Sigmoid colon (tissue), 7 donors: Measurements from ENCODE around the gene MBP. TPM values are rescaled to one million over a fixed set of nuclear protein-coding genes. Genes with fewer than 3 reads are reported as not detected.
A peak's percentile ranks its signal among the peaks of the same experiment; 100 is the strongest.

Experiments used
- DNase-seq: peaks from one replicate; pipeline ENCODE4 v3.0.0-alpha.2; 2019
- H3K27ac ChIP-seq, 4 donors: fragments of 200-600 bp; sonication (generic); one replicate each; pipeline ENCODE4 v1.5.1; 2016 to 2019; ENCODE audit warnings: mild to moderate bottlenecking in 1 of 4
- H3K27me3 ChIP-seq, 3 donors: fragments of 200-600 bp; sonication (generic); one replicate each; pipeline ENCODE4 v1.5.1; 2019; ENCODE audit warnings: mild to moderate bottlenecking in 1 of 3
- H3K36me3 ChIP-seq, 4 donors: fragments of 200-600 bp; sonication (generic); one replicate each; pipeline ENCODE4 v1.5.1; 2016 to 2019
- H3K4me1 ChIP-seq, 4 donors: fragments of 200-600 bp; sonication (generic); one replicate each; pipeline ENCODE4 v1.5.1; 2017 to 2019
- H3K4me3 ChIP-seq, 4 donors: fragments of 200-600 bp; sonication (generic); one replicate each; pipeline ENCODE4 v1.5.1; 2017 to 2019; ENCODE audit warnings: mild to moderate bottlenecking in 2 of 4, moderate library complexity in 1 of 4
- H3K9me3 ChIP-seq, 4 donors: fragments of 200-600 bp in 3 of 4; sonication (generic) in 3 of 4; one replicate each; pipeline versions ENCODE4 v1.5.1 to v1.6.1; 2013 to 2019
- CTCF ChIP-seq, 4 experiments: fragments of 450-650 bp in 3 of 4; fragments of 200-600 bp in 1 of 4; IDR thresholded peaks; one replicate each; pipeline ENCODE4 v1.5.1; 2016 to 2019; ENCODE audit warnings: antibody characterized with exemption in 4 of 4, mild to moderate bottlenecking in 3 of 4, moderate library complexity in 2 of 4
- EP300 ChIP-seq, 4 donors: sonication (generic); formaldehyde crosslinking; IDR thresholded peaks; one replicate each; pipeline ENCODE4 v1.6.1; 2017; ENCODE audit warnings: antibody characterized with exemption in 4 of 4
- POLR2A ChIP-seq, 2 donors: fragments of 450-650 bp; IDR thresholded peaks; one replicate each; pipeline ENCODE4 v1.6.1; 2016; ENCODE audit warnings: antibody characterized with exemption in 2 of 2, mild to moderate bottlenecking in 2 of 2, moderate library complexity in 2 of 2
- POLR2AphosphoS5 ChIP-seq, 4 donors: sonication (generic); formaldehyde crosslinking; IDR thresholded peaks; one replicate each; pipeline ENCODE4 v1.6.1; 2017; ENCODE audit warnings: antibody characterized with exemption in 4 of 4
- WGBS, 2 donors: extraction: QIAGEN DNeasy Blood & Tissue Kit; methylation state at CpG; one replicate each; pipeline ENCODE4 v1.1.7; 2013; 5-methylcytosine and 5-hydroxymethylcytosine counted together
- intact Hi-C: fragments of 100-400 bp; cut with DNase I; formaldehyde crosslinking; loops from one replicate; pipeline ENCODE4 v1.15.1; 2023
- polyA plus RNA-seq, 3 donors: library from polyadenylated mRNA; stranded (reverse); fragments of 200-250 nt; gene quantifications; one replicate each; pipeline ENCODE4 v1.2.3, GENCODE V29; 2013
- total RNA-seq, 4 donors: library from RNA; depleted of rRNA; stranded (reverse); fragments of >200 nt; gene quantifications; one replicate each; pipeline ENCODE4 v1.1.0, GENCODE V29; 2016
- donor health status: healthy with polysubstance abuse.
- donor health status: Bipolar disorder and iron deficiency.
- donor health status: healthy.

The MBP gene
- total and polyA plus RNA-seq, 7 donors, result 18.3 to 30.7 (median 24.0) TPM

GRCh38 chr18:77008006-77008405, 124.6 kb downstream of the MBP start:
- H3K36me3 ChIP-seq, result no peaks in the 10 kb centered on the region
- H3K9me3 ChIP-seq, result no peaks in the 10 kb centered on the region
- WGBS, 2 donors, result 95 to 96% methylated on average over 13 of the region's 13 CpGs
- H3K4me3 ChIP-seq, result no peak overlapping the region
- H3K4me1 ChIP-seq, result peaks cover 0 to 5% (median 0%) of the 10 kb centered on the region in 4 donors
- intact Hi-C loops, result no loop called here
- H3K27ac ChIP-seq, result no peak overlapping the region
- TF ChIP-seq POLR2AphosphoS5 (IDR thresholded peaks at IDR 0.05) (no peak), POLR2A (IDR thresholded peaks at IDR 0.05) (no peak), EP300 (IDR thresholded peaks at IDR 0.05) (no peak), CTCF (IDR thresholded peaks at IDR 0.05) (no peak)
- no peaks in the 10 kb centered on the region for H3K27me3 ChIP-seq
- no peak for DNase-seq

GRCh38 chr18:77007251-77007650, 125.3 kb downstream of the MBP start:
- Histone ChIP-seq H3K27me3 (no peaks in the 10 kb centered on the region), H3K27ac (peak overlapping the region in 1 of 4 donors; percentile 43), H3K4me3 (no peak overlapping the region), H3K36me3 (no peaks in the 10 kb centered on the region), H3K9me3 (no peaks in the 10 kb centered on the region), H3K4me1 (no peaks in the 10 kb centered on the region)
- TF ChIP-seq CTCF (IDR thresholded peaks at IDR 0.05) (no peak), POLR2AphosphoS5 (IDR thresholded peaks at IDR 0.05) (no peak), POLR2A (IDR thresholded peaks at IDR 0.05) (no peak), EP300 (IDR thresholded peaks at IDR 0.05) (no peak)
- intact Hi-C loops, result no loop called here
- 84 to 90% methylated on average over 12 of the region's 12 CpGs for WGBS, 2 donors
- no peak for DNase-seq

- Histone ChIP-seq H3K27ac (peak overlapping the region in 3 of 4 donors; percentile 19 to 43 (median 27)), H3K9me3 (no peaks in the 10 kb centered on the region), H3K27me3 (no peaks in the 10 kb centered on the region), H3K36me3 (no peaks in the 10 kb centered on the region), H3K4me3 (no peak overlapping the region), H3K4me1 (no peaks in the 10 kb centered on the region)
- DNase-seq, result no peak
- TF ChIP-seq POLR2AphosphoS5 (IDR thresholded peaks at IDR 0.05) (no peak), EP300 (IDR thresholded peaks at IDR 0.05) (no peak), CTCF (IDR thresholded peaks at IDR 0.05) (no peak), POLR2A (IDR thresholded peaks at IDR 0.05) (no peak)
- WGBS, 2 donors, result 87% methylated on average over 29 of the region's 29 CpGs
- intact Hi-C loops, result no loop called here
Measured at GRCh38 chr18:77006305-77007175, 126.0 kb downstream of the MBP start.

GRCh38 chr18:77005651-77006195, 126.9 kb downstream of the MBP start:
- Histone ChIP-seq H3K27ac (peak overlapping the region in 2 of 4 donors; percentile 27 to 43), H3K4me1 (peaks cover 0 to 4% (median 1%) of the 10 kb centered on the region in 4 donors), H3K36me3 (no peaks in the 10 kb centered on the region), H3K9me3 (no peaks in the 10 kb centered on the region), H3K27me3 (no peaks in the 10 kb centered on the region), H3K4me3 (no peak overlapping the region)
- TF ChIP-seq POLR2AphosphoS5 (IDR thresholded peaks at IDR 0.05) (no peak), POLR2A (IDR thresholded peaks at IDR 0.05) (no peak), EP300 (IDR thresholded peaks at IDR 0.05) (no peak), CTCF (IDR thresholded peaks at IDR 0.05) (no peak)
- WGBS, 2 donors, result 88 to 91% methylated on average over 11 of the region's 11 CpGs
- DNase-seq, result no peak
- intact Hi-C loops, result no loop called here
